HG03432 (cell line): ENCODE results near the gene RPTN.

Experiments used
- ATAC-seq: cut with Tn5 transposase; IDR thresholded peaks from one replicate; pipeline ENCODE4 v1.9.1; 2021; ENCODE audit warnings: mild to moderate bottlenecking, moderate library complexity; ENCODE audit not compliant: unreplicated experiment

Gene RPTN

GRCh38 chr1:152112101-152112884 lies 46.7 kb downstream of the RPTN start:
- ATAC-seq: no peak

GRCh38 chr1:152111515-152111968 lies 47.5 kb downstream of the RPTN start:
- no peak for ATAC-seq

GRCh38 chr1:152110860-152111514 lies 48.0 kb downstream of the RPTN start:
- ATAC-seq: no peak

GRCh38 chr1:152110365-152110859 lies 48.6 kb downstream of the RPTN start:
- no peak for ATAC-seq

GRCh38 chr1:152109998-152110294 lies 49.1 kb downstream of the RPTN start:
- ATAC-seq: no peak

- ATAC-seq: no peak
Observed at GRCh38 chr1:152109231-152109997, 49.6 kb downstream of the RPTN start.

- no peak for ATAC-seq
Observed at GRCh38 chr1:152108882-152109222, 50.2 kb downstream of the RPTN start.

- no peak for ATAC-seq
Observed at GRCh38 chr1:152107984-152108881, 50.8 kb downstream of the RPTN start.

GRCh38 chr1:152107031-152107983 lies 51.7 kb downstream of the RPTN start:
- no peak for ATAC-seq

- ATAC-seq: no peak
Observed at GRCh38 chr1:152104854-152105253, 54.2 kb downstream of the RPTN start.
